NCI-H446 treated with DMSO at 0.1 percent for 48 hours (cell line): ENCODE results near the gene PTPRN2.
"Not testable (repeated sequence)": the region's sequence is repeated elsewhere in the genome, so short reads cannot be mapped to it uniquely, and the experiment has no call there.

ENCODE experiments used
- DNase-seq: peaks from one replicate; lab custom pipeline; 2025; lab: John Stamatoyannopoulos, UW

PTPRN2 gene

GRCh38 chr7:157497744-157498651, 1089.6 kb downstream of the PTPRN2 start:
- no peak for DNase-seq

- no peak for DNase-seq
These were observed 1090.3 kb downstream of the PTPRN2 start for GRCh38 chr7:157497367-157497743.

- DNase-seq: no peak
These were observed 1091.0 kb downstream of the PTPRN2 start for GRCh38 chr7:157496416-157497275.

GRCh38 chr7:157495594-157495993, 1092.0 kb downstream of the PTPRN2 start:
- DNase-seq: no peak

- DNase-seq: no peak
These were observed 1092.5 kb downstream of the PTPRN2 start for GRCh38 chr7:157495177-157495553.

DNA sequence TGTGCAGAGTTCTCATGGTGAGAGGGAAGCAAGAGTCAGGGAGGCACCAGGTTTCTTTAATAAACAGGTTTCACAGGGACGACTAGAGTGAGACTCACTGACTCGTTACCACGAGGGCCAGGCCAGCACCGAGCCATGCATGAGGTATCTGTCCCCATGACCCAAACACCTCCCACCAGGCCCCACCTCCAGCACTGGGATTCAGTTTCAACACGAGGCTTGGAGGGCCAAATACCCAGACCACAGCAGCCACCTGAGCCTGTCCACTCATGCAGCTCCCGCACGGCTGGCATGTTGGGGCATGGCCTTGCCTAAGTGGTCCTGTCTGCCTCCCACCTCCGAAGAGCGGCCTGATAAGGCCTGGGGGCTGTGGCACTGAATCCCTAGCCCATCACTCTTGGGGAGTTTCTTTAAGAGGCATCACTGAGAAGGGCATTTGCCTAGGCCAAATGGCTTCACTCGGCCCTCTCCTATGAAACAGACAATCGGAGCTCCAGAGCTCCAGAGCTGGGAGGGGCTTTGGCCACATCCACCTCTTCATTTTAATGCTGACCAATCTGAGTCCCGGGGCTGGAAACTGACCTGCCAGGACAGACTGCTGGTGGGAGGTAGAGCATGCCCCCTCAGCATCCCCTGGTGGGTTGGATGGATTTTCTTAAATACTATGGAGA, 1093.0 kb downstream of the PTPRN2 start:
- DNase-seq: no peak

GRCh38 chr7:157493776-157494175, 1093.8 kb downstream of the PTPRN2 start:
- DNase-seq: no peak

DNA sequence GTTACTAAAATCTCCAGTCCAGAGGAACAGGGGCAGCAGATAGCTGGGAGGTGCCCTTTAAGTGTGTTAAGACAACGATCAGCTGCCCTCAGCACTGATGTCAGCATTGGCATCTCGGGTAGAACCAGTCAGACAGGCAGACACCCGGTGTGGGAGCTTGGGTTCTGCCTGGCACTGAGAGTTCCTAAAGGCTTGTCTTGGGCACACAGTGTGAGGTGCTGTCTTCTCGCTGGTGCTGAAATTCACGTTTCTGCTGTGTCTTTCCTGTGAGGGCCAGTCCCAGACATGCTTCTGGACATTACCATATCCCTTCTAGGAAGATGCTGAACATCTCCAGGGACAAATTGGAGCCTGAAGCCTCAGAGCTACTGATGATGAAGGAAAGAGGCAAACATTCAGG, 1094.6 kb downstream of the PTPRN2 start:
- DNase-seq: no peak

DNA sequence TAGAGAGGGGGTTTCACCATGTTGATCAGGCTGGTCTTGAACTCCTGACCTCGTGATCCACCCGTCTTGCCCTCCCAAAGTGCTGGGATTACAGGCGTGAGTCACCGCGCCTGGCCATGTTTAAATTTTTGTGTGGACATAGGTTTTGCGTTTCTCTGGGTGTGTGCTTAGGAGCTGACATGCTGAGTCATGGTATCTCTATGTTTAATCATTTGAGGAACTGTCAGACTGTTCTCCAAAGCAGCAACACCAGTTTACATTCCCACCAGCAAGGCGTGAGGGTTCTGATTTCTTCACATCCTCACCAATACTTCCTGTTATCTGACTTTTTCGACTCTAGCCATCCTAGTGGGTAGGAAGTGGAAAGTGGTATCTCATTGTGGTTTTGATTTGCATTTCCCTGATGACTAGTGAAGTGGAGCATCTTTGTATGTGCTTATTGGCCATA, 1097.1 kb downstream of the PTPRN2 start:
- no peak for DNase-seq

GRCh38 chr7:157489870-157490269, 1097.8 kb downstream of the PTPRN2 start:
- not testable (repeated sequence) for DNase-seq
